ENCODE results near the gene ARSB. TPM values are rescaled to one million over a fixed set of nuclear protein-coding genes. Genes with fewer than 3 reads are reported as not detected.

ARSB gene
- polyA plus RNA-seq (ENCODE audit: insufficient read depth in 1 of 5, insufficient read length in 5 of 5, low replicate concordance in 1 of 5), result 10 to 100 TPM; 14.4 to 17.8 (median 15.6) TPM
- long read RNA-seq, donor 1, full-length matches to known transcripts, result 4 of 4 reads
- long read RNA-seq, donor 1, partial matches to known transcripts, result 0 of 4 reads
- long read RNA-seq, donor 1, other reads (novel, unspliced or antisense), result 0 of 4 reads
- long read RNA-seq, donor 2, full-length matches to known transcripts, result 2 of 2 reads
- long read RNA-seq, donor 2, partial matches to known transcripts, result 0 of 2 reads
- long read RNA-seq, donor 2, other reads (novel, unspliced or antisense), result 0 of 2 reads
- long read RNA-seq, donor 3, full-length matches to known transcripts, result 6 of 6 reads
- long read RNA-seq, donor 3, partial matches to known transcripts, result 0 of 6 reads
- long read RNA-seq, donor 3, other reads (novel, unspliced or antisense), result 0 of 6 reads
- long read RNA-seq, donor 4, full-length matches to known transcripts, result 3 of 3 reads
- long read RNA-seq, donor 4, partial matches to known transcripts, result 0 of 3 reads
- long read RNA-seq, donor 4, other reads (novel, unspliced or antisense), result 0 of 3 reads
- long read RNA-seq, donor 5, full-length matches to known transcripts, result 3 of 9 reads
- long read RNA-seq, donor 5, partial matches to known transcripts, result 6 of 9 reads
- long read RNA-seq, donor 5, other reads (novel, unspliced or antisense), result 0 of 9 reads
- long read RNA-seq, donor 6, full-length matches to known transcripts, result 6 of 6 reads
- long read RNA-seq, donor 6, partial matches to known transcripts, result 0 of 6 reads
- long read RNA-seq, donor 6, other reads (novel, unspliced or antisense), result 0 of 6 reads
- long read RNA-seq, donor 7, full-length matches to known transcripts, result 5 of 33 reads
- long read RNA-seq, donor 7, partial matches to known transcripts, result 28 of 33 reads
- long read RNA-seq, donor 7, other reads (novel, unspliced or antisense), result 0 of 33 reads
- long read RNA-seq, donor 8, full-length matches to known transcripts, result 2 of 2 reads
- long read RNA-seq, donor 8, partial matches to known transcripts, result 0 of 2 reads
- long read RNA-seq, donor 8, other reads (novel, unspliced or antisense), result 0 of 2 reads

DNA sequence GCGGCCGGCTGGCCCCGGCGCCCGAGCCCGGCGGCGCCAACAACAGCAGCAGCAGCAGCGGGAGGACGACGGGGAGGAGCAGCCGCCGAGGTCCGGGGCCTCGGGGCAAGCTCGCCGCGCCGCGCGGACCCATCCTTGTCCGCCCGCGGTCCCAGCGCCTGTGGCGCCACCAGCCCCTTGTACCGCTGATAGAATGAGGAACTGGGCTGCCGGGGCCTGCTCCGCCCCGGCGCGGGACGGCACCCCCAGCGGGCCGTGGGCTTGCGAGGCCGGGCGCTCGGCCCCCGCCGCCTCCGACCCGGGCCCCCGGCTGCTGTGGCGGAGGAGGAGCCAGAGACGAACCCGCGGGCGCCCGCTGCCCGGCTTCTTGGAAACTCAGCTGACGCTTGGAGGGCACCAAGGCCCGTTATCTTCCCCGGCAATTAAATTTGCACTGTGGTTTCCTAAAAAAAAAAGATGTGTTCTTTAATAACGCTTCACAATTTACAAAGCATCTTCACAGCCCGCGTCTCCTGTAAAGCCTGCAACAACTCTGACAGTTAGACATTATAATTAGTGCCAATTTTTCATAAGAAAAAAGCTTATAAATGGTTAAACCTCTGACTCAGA lies at the start of gene ARSB:
ARSB (minus strand) TSS at position 195 of the 609 bp plus-strand sequence; CDS start at position 133, 62 bp downstream.
- no peak for DNase-seq

DNA sequence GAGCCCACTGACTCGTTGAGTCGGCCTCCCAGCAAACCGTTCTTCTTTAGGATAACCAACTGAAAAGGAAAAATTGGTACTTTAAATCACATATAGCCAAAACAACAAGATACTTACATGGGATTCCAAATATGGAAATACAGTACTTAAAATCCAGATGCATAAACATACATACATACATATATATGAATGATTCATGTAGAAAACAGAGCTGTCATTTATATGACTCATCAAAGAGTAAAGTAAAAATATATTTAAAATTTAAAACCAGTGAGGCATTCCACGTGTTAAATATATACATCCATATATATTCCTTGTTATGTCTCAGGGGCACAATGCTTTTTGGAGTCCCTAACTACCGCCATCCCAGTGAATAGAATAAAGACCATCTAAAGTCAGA lies 47.7 kb upstream of the ARSB start:
- DNase-seq, result no peak

DNA sequence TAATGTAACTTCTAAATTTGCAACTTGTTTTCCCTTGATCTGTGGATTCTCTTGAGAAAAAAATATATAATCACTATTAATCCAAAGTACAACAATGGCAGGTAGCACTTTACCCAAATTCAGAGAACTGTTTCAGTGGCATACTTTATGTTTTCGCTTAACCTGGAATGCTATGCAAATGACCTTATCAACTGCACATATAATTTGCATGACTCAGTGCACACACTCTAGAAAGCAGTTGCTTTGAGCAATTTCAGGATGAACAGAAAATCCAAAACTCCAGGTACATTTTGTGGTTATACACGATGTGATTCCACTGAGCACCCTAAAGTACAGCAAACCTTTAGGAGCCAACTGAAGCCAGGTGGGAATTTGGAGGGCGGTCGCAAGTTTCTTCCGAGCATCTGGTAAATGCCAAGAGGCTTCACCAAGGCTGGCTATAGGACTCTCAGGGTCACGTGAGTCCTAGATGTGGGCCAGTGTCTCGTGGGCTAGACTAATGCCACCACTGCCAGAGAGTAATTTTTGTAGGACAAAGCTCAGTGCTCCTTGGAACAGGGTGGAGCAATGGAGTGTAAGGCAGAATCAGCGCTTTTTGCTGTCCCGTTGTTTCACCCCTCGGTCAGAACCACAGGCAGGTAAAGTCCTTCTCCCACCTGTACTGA lies 47.1 kb upstream of the ARSB start:
- no peak for DNase-seq

DNA sequence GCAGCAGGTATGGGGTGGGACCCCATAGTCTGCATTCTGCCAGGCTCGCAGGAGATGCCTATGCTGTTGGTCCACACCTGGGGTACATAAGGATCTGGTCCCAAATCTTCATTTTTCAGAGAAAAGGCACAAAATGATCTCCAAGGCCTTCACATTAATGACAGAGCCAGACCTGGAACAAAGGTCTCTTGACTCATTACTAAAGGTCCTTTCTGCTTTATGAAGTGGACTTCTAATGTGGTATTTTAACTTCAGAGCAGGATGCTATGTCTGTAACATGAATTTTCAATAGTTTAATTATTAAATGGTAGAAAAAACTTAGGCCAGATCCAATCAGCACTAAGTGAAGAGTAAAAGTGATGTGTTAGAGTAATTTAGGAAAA lies 46.4 kb upstream of the ARSB start:
- no peak for DNase-seq

DNA sequence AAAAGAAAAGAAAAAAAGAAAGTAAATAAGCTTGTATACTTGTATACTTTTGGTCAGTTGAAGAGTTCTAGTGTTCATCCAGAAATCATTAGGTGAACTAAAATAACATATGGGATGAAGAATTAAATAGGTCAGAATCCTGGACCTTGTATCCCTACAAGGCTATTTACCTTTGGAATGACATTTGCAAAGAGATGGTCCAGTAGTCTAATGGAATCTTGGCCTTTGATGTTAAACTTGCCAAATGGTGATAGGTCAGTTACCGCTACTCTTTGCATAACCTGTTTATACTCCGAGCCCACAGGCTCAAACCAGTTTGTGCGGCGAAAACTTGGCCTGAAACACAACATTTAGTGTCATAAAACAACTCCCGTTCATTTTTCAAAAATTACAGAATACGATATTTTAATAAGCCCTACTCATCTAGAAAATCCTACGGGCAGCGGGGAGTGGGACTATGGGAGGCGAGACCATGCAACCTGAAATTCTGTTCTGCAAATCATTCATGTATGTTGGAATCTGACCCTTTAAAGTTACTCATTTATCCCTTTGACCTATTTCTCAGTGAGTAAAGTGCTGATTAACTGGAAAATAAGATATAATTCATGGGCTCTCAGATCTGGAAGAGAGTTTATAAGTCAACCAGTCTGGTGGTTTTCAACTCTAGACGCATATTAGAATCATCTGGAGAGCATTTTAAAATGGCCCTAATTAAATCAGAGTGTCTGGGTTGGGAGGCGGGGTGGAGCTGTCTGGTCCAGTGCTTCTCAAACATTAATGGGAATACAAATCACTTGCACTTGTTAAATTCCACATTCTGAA lies 45.8 kb upstream of the ARSB start:
- DNase-seq, result no peak

DNA sequence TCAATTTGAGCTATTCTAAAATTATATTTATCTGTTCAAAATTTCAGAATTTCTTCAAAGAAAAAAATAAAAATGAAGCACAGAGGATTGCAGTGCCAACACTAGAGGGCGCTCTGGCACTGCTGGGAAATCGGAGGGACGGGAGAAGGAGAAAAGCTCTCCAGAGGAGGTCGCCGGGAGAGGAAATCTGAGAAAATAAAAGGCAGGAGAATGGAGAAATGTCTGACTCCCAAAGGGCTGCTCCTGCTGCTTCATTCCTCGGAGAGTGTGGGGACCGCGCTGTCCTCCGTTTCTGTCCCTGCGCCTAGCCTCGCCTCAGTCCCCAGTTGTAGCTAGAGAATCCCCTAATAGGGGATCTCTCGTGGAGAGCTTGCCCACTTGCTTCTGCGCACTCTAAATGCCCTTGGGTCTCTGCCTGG lies 40.0 kb upstream of the ARSB start:
- peak; percentile 64 to 70 for DNase-seq

DNA sequence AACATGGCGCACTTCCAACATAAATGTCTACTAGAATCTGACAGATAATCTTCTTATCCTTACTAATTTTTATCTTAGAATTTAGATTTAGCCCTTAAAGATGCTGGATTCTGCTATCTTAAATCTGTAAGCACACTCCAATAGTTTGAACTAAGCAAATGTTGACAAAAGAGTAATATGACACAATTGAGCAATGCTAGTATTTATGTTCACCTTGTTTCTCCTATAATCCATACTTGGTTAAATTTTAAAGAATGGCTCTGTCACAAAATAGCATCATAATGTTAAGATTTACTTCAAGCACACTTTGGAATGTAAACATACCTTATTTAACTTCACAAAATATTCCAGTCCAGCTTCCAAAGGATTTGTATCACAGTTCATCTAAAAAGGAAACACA lies 38.8 kb upstream of the ARSB start:
- no peak for DNase-seq

DNA sequence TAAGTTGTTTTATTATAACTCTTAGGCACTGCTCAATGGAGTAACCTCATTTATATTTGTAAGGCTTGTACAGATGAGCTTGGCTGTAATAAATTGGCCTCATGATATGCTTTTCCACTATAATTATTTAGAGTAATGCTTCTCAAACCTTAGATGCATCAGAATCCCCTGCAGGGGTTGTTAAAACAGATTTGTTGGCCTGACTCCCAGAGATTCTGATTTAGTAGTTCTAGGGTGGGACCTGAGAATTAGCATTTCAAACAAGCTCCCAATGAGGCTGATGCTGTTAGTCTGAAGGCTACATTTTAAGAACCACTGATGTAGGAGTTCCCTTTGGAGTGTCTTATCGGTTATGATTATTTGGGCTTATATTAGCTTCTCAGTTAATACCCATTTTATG lies 38.2 kb upstream of the ARSB start:
- DNase-seq, result no peak

DNA sequence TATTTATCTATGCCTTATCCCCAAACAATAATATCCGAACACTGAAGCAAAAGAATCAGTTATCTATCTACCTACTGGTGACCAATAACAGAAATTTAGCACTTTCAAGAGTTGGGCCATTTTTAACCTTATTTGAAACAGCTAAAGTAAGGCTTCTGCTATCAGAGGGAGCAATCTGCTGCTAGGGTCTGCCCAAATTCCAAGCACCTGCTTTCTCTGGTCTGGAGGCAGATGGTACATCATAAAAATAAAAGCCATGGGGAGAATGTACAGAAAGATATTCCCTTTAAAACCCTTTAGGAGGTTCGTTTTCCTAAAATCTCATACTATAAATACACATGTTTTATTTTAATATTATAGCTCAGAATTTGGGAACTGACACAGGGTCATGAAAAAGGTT lies 37.7 kb upstream of the ARSB start:
- DNase-seq, result no peak

DNA sequence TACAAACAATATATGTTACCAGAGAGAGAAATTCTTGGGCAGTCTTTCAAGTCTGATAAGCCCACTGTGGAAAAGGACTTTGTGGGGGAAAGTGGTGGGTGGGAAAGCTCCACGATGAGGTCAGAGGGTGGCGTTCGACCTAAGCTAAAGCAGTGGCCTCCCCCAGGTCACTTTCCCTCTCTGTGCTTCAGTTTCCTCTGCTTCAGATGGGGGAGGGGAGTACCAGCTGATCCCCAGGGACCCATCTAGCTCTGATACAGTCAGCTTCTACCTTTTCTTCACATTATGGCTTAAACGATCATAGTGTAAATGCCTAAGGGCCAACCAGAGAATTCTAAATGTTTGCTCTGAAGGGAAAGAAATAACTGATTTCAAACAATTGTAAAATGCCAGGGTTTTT lies 36.6 kb upstream of the ARSB start:
- no peak for DNase-seq

DNA sequence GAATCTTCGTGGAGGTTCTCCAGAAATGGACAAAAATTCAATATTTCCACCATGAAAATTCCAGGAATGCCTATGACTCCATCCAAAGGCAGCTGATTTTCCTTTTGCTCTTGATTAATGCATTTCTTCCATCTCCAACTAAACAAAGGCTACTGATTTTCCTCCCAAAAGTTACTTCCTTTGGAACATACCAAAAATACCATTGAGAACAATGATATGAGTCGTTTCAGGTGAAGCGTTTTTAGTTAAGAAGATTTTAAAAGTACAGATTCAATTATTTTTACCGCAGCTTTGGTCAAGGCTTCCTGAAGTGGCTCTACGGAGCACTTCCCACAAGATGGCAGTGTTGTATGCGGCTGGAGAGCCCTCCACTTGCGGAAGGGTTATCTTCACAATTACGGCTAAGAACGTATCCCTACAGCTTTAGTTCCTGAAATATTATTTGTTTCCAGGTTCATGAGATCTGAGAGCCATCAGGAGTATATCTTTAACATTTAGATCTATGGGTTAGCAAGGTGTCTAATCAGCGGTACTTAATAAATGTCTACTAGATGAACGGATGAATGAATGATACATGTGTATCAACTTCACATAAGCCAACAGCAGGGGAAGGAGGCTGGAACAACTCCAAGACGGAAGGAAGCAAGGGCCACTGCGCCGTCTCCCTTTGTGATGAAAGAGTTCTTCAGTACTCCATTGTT lies 35.9 kb upstream of the ARSB start:
- peak; percentile 43 to 57 for DNase-seq

DNA sequence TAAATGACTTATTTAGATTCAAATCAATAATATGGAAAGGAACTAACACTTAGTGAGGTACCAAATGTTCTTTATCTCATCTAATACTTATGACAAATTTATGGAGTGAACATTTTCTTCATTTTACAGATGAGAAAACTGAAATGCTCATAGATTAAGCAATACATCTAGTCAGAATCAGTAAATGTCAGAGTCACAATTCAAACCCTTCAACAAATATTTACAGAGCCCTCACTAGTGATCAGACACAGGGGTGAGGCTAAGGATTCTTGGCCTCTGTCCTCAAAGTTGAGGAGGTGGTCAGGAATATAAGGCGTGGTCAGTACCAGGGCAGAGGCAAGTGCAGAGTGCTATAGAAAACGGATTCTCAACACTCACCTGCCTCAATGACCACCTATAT lies 29.5 kb upstream of the ARSB start:
- no peak for DNase-seq

DNA sequence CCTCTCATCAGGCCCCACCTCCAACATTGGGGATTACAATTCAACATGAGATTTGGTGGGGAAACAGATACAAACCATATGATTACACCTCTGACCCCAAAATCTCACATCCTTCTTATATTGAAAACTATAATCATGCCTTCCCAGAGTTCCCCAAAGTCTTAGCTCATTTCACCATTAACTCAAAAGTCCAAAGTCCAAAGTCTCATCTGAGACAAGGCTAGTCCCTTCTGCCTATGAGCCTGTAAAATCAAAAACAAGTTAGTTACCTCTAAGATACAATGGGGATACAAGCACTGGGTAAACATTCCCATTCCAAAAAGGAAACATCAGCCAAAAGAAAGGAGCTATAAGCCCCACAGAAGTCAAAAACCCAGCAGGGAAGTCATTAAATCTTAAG lies 26.8 kb upstream of the ARSB start:
- DNase-seq, result no peak

DNA sequence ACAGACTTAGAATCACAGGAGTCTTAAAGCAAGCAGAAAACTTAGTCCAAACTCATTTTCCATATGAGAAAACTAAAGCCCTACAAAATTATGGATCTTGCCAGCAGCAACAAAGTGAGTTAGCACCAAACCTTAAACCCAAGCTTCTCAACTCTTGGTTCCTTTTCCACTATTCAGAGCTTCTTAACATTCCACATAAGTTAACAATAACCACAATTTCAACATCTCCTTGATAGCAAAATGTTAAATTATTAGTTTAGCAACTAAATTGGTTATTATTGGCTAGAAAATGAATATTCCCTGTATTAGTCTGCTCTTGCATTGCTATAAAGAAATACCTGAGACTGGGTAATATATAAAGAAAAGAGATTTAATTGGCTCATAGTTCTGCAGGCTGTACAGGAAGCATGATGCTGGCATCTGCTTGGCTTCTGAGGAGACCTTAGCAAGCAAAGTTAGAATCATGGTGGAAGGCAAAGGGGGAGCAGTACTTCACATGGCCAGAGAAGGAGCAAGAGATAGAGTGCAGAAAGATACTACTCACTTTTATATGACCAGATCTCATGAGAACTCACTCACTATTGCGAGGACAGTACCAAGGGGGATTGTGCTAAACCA lies 26.2 kb upstream of the ARSB start:
- no peak for DNase-seq

DNA sequence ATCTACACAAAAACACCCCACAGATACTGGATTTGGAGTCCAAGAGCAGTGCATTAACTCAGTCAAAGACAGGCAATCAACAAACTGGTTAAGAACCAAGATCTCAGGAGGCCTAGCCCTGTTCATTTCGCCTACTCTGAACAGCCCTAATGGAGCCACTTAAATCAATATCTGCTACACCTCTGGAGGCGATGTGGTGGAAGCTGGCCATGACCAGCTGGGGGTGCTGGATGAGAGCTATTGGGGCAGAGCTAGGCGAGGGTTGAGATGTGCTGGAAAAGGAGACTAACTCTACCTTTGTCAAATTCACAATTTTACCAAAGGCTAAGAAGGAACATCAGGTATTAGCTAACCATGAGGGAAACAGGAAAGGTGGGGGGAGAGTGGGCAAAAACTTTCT lies 23.3 kb upstream of the ARSB start:
- DNase-seq, result no peak

DNA sequence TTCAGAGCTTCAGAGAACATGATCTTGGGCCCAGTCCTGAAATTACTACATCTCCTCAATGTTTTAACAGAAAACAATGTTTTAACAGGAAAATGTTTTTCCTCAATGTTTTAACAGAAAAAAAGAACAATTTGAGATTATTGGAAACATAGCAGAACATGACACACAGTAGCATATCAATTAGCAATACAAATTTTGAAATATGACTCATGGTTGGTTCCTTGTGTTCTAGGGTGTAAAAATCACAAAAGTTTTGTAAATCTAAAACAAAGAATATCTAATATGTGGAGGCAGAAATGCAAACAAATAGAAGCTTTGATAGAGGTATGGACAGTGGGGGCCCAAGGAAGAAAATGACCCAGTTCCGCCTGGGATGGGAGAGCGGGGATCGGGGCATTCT lies 22.8 kb upstream of the ARSB start:
- no peak for DNase-seq

DNA sequence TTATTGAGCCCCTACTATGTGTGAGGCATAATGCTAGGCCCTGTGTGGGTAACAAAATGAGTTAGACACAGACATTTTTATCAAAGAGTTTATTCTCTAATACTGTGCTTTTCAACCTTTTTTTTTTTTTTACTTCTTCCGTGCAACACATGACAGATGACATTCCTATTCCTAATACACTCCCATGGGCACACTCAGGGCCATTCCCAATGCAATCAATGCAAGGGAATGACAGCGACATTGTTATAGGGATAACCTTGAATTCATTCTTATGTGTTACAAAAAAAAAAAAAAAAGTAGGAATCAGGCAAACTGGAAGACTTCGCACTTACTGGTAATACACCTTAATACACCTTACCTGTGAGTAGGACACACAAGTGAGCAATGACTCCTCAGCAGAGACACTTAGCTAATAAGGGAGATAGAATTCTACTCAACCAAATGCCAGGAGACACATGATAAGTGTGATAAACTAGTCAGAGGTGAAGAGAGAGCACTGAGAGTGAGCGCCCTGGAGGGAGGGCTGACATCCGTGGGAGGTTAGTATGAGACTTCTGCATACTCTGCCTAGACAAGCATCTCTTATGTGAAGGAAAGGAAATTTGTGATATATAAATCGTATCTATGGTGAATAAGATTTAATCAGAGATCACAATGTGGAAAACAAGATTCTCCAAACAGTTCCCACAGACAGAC lies 21.0 kb upstream of the ARSB start:
- no peak for DNase-seq

DNA sequence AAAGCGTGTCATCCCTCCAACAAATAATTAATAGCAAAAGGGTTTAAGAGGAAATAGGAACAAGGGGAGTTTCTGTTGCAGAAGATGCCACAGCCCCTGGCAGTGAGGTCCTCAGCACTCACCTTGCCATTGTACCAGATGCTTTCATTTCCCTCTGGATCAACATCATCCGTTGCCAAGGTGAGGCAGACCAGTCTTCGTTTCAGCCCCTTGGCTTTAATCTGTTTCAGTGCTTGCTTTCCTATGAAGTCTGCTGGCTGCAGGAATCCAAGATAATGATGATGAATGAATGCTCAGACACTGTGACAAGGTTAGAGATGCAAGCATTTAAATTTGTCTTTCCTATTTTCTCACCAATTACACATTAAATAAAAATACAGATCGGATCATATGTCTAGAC lies 20.0 kb upstream of the ARSB start:
- DNase-seq, result no peak

DNA sequence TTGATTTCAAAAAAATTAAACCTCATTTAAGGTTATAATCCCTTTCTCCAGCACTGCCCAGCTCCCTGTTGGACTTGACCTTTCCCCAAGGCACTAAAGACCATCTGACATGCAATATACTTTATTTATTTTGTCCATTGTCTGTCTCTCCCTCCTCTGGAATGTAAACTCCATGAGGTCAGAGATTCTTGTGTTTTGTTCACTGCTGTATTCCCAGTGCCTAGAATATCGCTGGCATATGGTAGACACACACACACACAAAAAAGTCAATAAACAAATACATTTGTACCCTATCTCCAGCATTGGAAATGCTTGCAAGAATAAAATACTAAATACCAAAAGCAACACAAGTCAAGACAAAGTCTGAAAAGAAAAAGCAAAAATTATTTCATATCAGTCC lies 17.3 kb upstream of the ARSB start:
- DNase-seq, result no peak

Measured in right lung (tissue), 10 donors.